CD4-positive, alpha-beta memory T cell (primary cell): Measurements from ENCODE around the gene ARFGAP1. TPM values are rescaled to one million over a fixed set of nuclear protein-coding genes. Genes with fewer than 3 reads are reported as not detected.

Experiments
- CTCF ChIA-PET: fragments of 350-600 bp; sonication (Branson Sonifier 250); formaldehyde crosslinking; loops from one replicate; lab custom pipeline; 2021; ENCODE audit warnings: inconsistent platforms; ENCODE audit not compliant: partially characterized antibody; lab: Charles Lee
- POLR2A ChIA-PET: fragments of 350-600 bp; sonication (Branson Sonifier 250); formaldehyde crosslinking; loops from one replicate; lab custom pipeline; 2021; ENCODE audit not compliant: partially characterized antibody; lab: Charles Lee
- DNase-seq, 5 donors: peaks; one replicate each; pipeline versions ENCODE4 v3.0.0 to v3.0.0-alpha.2; 2020 to 2022; ENCODE audit warnings: mixed read lengths in 1 of 5
- H3K27ac ChIP-seq: one replicate; pipeline ENCODE4 v1.7.0; 2013; ENCODE audit warnings: low read depth, low read length
- H3K27me3 ChIP-seq: 2 replicates; pipeline ENCODE4 v1.7.0; 2013; ENCODE audit warnings: mild to moderate bottlenecking, low read length, moderate library complexity; ENCODE audit not compliant: insufficient read depth
- H3K36me3 ChIP-seq: 2 replicates; pipeline ENCODE4 v1.7.0; 2013; ENCODE audit warnings: mild to moderate bottlenecking, low read length, moderate library complexity; ENCODE audit not compliant: insufficient read depth
- H3K4me1 ChIP-seq: 2 replicates; pipeline ENCODE4 v1.7.0; 2013; ENCODE audit warnings: mild to moderate bottlenecking, low read length, moderate library complexity; ENCODE audit not compliant: insufficient read depth
- H3K4me3 ChIP-seq, 2 donors: one replicate each; pipeline ENCODE4 v1.7.0; 2013; ENCODE audit warnings: low read length in 2 of 2, mild to moderate bottlenecking in 1 of 2
- H3K9me3 ChIP-seq, 2 donors: one replicate each; pipeline ENCODE4 v1.7.0; 2013; ENCODE audit warnings: low read length in 2 of 2, control low read depth in 1 of 2; ENCODE audit not compliant: control insufficient read depth in 1 of 2
- H3K27ac Mint-ChIP-seq, 7 donors: one replicate each; pipeline ENCODE4 v1.8.0; 2020 to 2021; ENCODE audit warnings: mixed read lengths in 7 of 7, mild to moderate bottlenecking in 6 of 7, inconsistent platforms in 3 of 7, moderate library complexity in 3 of 7
- H3K27me3 Mint-ChIP-seq, 2 donors: one replicate each; pipeline ENCODE4 v1.8.0; 2020 to 2021; ENCODE audit warnings: mixed read lengths in 2 of 2
- H3K36me3 Mint-ChIP-seq, 2 donors: one replicate each; pipeline ENCODE4 v1.8.0; 2020 to 2021; ENCODE audit warnings: mixed read lengths in 2 of 2, inconsistent platforms in 1 of 2, mild to moderate bottlenecking in 1 of 2
- H3K4me1 Mint-ChIP-seq, 4 donors: one replicate each; pipeline ENCODE4 v1.8.0; 2020 to 2021; ENCODE audit warnings: mixed read lengths in 4 of 4, mild to moderate bottlenecking in 1 of 4
- H3K4me3 Mint-ChIP-seq, 8 donors: one replicate each; pipeline ENCODE4 v1.8.0; 2020 to 2021; ENCODE audit warnings: mixed read lengths in 8 of 8, mild to moderate bottlenecking in 7 of 8, moderate library complexity in 6 of 8, inconsistent platforms in 3 of 8
- H3K9me3 Mint-ChIP-seq, 8 donors: one replicate each; pipeline ENCODE4 v1.8.0; 2020 to 2021; ENCODE audit warnings: mixed read lengths in 8 of 8, mild to moderate bottlenecking in 5 of 8, inconsistent platforms in 3 of 8, moderate library complexity in 1 of 8
- intact Hi-C: fragments of 100-400 bp; cut with micrococcal nuclease; formaldehyde crosslinking; loops from one replicate; pipeline ENCODE4 v1.15.1; 2023
- polyA plus RNA-seq, 2 donors: library from polyadenylated mRNA; unstranded; fragments of 300-500 nt; fragmentation: Illumina TruSeq; gene quantifications; one replicate each; pipeline ENCODE4 v1.2.3, GENCODE V29; 2021
- total RNA-seq, 2 experiments: library from RNA; stranded (reverse); gene quantifications; one replicate each; pipeline ENCODE4 v1.2.3, GENCODE V29; 2021

The ARFGAP1 gene
- total and polyA plus RNA-seq, 4 experiments from 2014 or later = 11.5 to 120 (median 69.4) TPM

DNA sequence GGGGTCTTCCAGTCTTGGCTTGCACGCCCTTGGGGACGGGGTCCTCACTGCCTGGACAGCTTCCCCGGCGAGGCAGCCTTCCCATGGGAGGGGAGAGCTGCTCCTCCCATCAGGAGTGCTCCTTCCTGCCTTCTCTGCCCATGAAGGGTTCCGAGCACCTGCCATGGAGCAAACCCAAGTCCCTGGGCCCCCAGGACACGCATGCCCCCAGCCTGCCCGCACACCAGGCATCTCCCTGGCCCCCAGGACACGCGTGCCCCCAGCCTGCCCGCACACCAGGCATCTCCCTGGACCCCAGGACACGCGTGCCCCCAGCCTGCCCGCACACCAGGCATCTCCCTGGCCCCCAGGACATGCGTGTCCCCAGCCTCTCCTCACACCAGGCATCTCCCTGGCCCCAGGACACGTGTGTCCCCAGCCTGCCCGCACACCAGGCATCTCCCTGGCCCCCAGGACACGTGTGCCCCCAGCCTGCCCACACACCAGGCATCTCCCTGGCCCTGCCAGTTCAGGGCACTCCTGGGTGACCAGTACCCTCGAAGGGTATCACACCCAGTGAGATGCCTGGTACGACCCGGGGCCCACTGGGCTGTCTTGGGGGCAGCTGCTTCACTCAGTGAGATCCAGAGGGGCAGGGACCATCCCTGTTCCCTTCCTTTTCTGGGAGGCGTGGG, 42.1 kb downstream of the ARFGAP1 start:
- Histone ChIP-seq H3K4me1 (no peaks in the 10 kb centered on the region), H3K27me3 (no peaks in the 10 kb centered on the region), H3K4me3 (no peak overlapping the region), H3K36me3 (no peaks in the 10 kb centered on the region), H3K27ac (no peak overlapping the region), H3K9me3 (no peaks in the 10 kb centered on the region)
- Mint-ChIP-seq H3K4me3 (no peak overlapping the region), H3K27me3 (peaks cover 2% of the 10 kb centered on the region in 2 donors), H3K9me3 (no peaks in the 10 kb centered on the region), H3K27ac (no peak overlapping the region), H3K4me1 (no peaks in the 10 kb centered on the region), H3K36me3 (no peaks in the 10 kb centered on the region)
- ChIA-PET POLR2A (no interaction called here), CTCF (no interaction called here)
- no peak for DNase-seq
- intact Hi-C loops = no loop called here

DNA sequence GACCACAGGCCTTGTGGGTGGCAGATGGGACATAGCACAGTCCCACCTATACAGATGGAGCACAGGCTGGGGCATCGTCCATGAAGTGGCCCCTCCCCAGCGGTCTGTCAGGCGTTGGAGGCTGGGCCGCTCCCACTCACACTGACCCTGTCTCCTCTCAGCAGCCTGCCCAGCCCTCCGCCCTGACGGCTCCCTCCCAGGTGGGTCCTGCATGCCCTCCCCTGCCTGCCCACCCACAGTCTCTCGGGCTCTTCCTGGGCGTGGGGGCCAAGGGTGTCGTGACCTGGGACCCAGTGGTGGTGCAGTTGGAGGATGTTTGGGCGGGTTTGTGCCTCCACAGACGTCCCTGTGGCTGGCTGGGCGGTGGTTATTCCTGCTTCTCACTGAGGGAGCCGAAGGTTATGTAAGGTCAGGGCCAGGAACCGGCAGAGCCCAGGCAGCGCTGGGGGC, 42.7 kb downstream of the ARFGAP1 start:
- POLR2A ChIA-PET = no interaction called here

DNA sequence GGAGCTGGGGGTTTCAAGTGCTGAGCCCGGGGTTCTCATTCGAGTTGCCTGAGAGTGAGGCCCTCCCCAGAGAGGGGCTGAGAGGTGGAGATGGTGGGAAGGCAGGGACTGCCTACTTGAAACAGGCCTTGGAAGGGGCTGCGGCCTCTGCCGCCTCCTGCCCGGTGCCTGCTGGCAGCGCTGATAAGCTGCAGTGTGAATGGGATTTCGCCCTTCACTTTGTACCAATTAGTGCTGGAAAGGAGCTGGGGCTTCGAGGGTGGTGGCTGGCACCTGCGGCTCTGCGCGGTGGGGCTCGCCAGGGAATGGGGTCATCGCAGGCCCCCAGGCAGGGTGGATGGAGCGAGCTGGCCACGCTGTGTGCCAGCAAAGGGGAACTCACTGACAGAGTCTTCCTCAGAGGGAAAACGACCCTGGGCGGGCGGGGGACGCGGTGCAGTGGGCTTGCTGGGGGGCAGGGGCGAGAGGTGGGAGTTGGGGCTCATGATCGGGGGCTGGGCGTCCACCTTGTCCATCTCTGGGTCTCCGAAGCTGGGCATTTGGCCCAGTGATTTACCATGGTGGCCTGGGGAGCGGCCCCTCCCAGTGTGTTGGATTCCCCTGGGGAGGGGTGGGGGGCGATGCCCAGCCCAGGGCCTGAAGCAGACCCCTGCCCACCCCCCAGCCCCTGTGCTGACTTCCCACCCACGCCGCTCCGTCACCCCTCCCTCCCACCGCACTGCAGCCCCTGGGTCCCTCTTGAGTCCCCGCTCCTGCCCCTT, 43.3 kb downstream of the ARFGAP1 start:
- Histone ChIP-seq H3K36me3 (no peaks in the 10 kb centered on the region), H3K4me3 (no peak overlapping the region), H3K4me1 (no peaks in the 10 kb centered on the region), H3K27me3 (no peaks in the 10 kb centered on the region), H3K9me3 (no peaks in the 10 kb centered on the region), H3K27ac (no peak overlapping the region)
- Mint-ChIP-seq H3K4me1 (no peaks in the 10 kb centered on the region), H3K4me3 (no peak overlapping the region), H3K27ac (no peak overlapping the region), H3K27me3 (peaks cover 0 to 2% of the 10 kb centered on the region in 2 donors), H3K9me3 (no peaks in the 10 kb centered on the region), H3K36me3 (no peaks in the 10 kb centered on the region)
- no peak for DNase-seq
- POLR2A ChIA-PET = no interaction called here
- CTCF ChIA-PET = no interaction called here
- intact Hi-C loops = no loop called here

More for the DNA sequence above, 42.7 kb downstream of the ARFGAP1 start:
- CTCF ChIA-PET = no interaction called here
- Mint-ChIP-seq H3K36me3 (no peaks in the 10 kb centered on the region), H3K27ac (no peak overlapping the region), H3K4me3 (no peak overlapping the region), H3K9me3 (no peaks in the 10 kb centered on the region), H3K4me1 (no peaks in the 10 kb centered on the region), H3K27me3 (peaks cover 2% of the 10 kb centered on the region in 2 donors)
- H3K4me3 ChIP-seq = no peak overlapping the region
- H3K27me3 ChIP-seq = no peaks in the 10 kb centered on the region
- no peaks in the 10 kb centered on the region for H3K36me3 ChIP-seq
- H3K4me1 ChIP-seq = no peaks in the 10 kb centered on the region
- H3K27ac ChIP-seq = no peak overlapping the region
- intact Hi-C loops = no loop called here
- no peak for DNase-seq
- H3K9me3 ChIP-seq = no peaks in the 10 kb centered on the region

DNA sequence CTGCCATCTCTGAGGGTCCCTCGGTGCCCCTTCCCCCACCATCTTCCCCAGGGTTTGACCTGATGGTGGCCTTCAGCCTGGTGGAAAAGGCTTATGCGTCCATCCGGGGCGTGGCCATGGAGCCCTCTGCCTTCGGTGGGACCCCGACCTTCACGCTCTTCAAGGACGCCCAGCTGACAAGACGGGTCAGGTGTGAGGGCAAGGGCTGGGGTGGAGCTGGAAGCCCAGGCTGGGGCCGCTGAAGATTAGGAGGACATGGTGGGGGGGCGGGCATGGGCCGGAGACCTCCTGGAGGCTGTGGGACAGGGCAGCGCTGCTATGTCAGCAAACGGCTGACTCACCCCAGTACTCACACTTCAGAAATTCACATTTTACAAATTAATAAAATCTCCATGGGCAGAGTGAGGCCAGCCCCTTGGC, 43.9 kb downstream of the ARFGAP1 start:
- Histone ChIP-seq H3K36me3 (no peaks in the 10 kb centered on the region), H3K4me3 (no peak overlapping the region), H3K9me3 (no peaks in the 10 kb centered on the region), H3K4me1 (no peaks in the 10 kb centered on the region), H3K27ac (no peak overlapping the region), H3K27me3 (no peaks in the 10 kb centered on the region)
- Mint-ChIP-seq H3K4me1 (no peaks in the 10 kb centered on the region), H3K36me3 (no peaks in the 10 kb centered on the region), H3K27me3 (peaks cover 0 to 2% of the 10 kb centered on the region in 2 donors), H3K27ac (no peak overlapping the region), H3K4me3 (no peak overlapping the region), H3K9me3 (no peaks in the 10 kb centered on the region)
- CTCF ChIA-PET = no interaction called here
- DNase-seq = no peak
- POLR2A ChIA-PET = no interaction called here
- intact Hi-C loops = no loop called here

DNA sequence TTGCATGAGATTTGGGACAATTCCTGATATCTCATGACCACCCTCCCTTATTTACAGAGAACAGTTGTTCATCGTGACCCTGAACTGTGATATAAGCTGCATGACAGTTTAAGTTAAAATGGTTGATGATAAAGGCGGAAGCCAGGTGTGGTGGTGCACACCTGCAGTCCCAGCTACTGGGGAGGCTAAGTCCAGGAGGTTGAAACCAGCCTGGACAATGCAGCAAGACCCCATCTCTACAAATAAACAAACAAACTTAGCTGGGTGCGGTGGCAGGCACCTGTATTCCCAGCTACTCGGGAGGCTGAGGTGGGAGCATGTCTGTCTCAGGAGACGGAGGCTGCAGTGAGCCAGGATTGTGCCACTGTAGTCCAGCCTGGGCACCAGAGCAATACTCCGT, 44.4 kb downstream of the ARFGAP1 start:
- CTCF ChIA-PET = no interaction called here
- H3K9me3 Mint-ChIP-seq = no peaks in the 10 kb centered on the region
- H3K4me1 Mint-ChIP-seq = no peaks in the 10 kb centered on the region
- Histone ChIP-seq H3K4me1 (no peaks in the 10 kb centered on the region), H3K36me3 (no peaks in the 10 kb centered on the region), H3K4me3 (no peak overlapping the region), H3K27ac (no peak overlapping the region), H3K9me3 (no peaks in the 10 kb centered on the region), H3K27me3 (no peaks in the 10 kb centered on the region)
- H3K36me3 Mint-ChIP-seq = no peaks in the 10 kb centered on the region
- no peak for DNase-seq
- intact Hi-C loops = no loop called here
- H3K27me3 Mint-ChIP-seq = peaks cover 0 to 2% of the 10 kb centered on the region in 2 donors
- H3K27ac Mint-ChIP-seq = no peak overlapping the region
- no peak overlapping the region for H3K4me3 Mint-ChIP-seq
- POLR2A ChIA-PET = no interaction called here

DNA sequence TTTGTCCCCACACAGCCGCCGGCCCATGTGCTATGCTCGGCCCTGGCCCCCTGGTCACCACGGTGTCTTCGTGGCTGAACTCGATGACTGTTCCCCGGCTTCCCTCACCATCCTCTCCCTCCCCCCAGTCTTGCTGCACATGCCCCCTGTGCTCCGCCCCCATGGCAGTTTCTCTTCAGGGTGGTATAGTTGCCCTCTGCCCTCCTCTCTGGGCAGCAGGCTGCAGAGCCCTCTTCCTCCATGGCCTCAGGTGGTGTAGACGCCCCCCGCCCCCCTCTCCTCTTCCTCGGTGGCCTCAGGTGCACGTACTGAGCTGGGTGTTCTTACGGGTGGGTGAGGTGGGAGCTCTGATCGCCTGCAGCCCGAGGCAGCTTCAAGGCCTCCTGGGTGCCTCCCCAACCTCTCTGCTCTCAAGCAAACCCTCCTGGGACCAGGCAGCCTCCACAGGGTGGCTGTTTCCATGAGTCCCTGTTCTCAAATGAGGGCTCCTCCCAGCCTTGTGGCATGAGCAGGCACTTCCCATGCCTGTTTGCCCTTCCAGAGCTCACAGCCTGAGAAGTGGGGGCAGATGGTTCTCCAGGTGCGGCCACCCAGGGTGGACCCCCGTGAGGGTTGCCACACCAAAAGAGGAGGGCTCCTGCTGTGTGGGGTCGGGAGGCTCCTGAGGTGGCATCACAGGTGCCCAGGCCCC, 45.1 kb downstream of the ARFGAP1 start:
- H3K4me1 ChIP-seq = no peaks in the 10 kb centered on the region
- H3K4me3 ChIP-seq = no peak overlapping the region
- Mint-ChIP-seq H3K27me3 (peaks cover 0 to 2% of the 10 kb centered on the region in 2 donors), H3K27ac (no peak overlapping the region), H3K36me3 (no peaks in the 10 kb centered on the region), H3K4me3 (no peak overlapping the region), H3K9me3 (no peaks in the 10 kb centered on the region), H3K4me1 (no peaks in the 10 kb centered on the region)
- ChIA-PET CTCF (no interaction called here), POLR2A (no interaction called here)
- intact Hi-C loops = no loop called here
- no peak for DNase-seq
- H3K9me3 ChIP-seq = no peaks in the 10 kb centered on the region
- H3K27ac ChIP-seq = no peak overlapping the region
- H3K36me3 ChIP-seq = no peaks in the 10 kb centered on the region
- no peaks in the 10 kb centered on the region for H3K27me3 ChIP-seq

DNA sequence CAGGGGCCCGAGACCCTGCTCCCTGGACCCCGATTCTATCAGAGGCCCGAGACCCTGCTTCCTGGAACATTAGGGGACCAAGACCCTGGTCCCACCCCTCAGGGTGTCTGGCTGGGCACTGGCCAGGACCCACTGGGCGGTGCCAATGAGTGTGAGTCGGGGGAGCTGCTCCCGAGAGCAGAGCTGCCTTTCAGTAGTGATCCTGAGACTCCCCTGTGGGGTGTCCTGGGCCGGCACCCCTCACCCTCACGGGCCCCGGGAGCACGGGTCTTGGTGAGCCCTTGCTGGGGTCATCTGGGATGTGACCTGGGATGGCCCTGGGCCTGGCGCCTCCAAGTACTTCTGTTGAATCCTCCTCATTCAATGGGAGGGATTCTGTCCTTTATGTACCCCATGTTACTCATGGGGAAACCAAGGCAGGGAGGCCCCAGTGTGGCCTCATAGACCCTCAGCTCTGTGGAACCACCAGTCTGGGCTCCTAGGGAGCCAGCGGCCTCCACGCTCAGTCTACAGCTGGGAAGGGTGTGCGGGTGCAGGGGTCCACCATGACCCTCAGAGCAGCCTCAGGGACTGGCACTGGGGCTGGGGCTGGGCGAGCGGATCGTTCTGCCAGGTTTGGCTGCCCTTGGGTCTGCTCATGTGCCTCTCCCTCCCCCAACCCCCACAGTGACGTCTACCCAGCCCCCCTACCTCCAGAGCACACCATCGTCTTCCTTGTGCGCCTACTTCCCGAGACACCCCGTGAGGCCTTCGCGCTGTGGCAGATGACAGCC, 46.0 kb downstream of the ARFGAP1 start:
- intact Hi-C loops = no loop called here
- Histone ChIP-seq H3K27me3 (no peaks in the 10 kb centered on the region), H3K27ac (no peak overlapping the region), H3K4me1 (no peaks in the 10 kb centered on the region), H3K9me3 (no peaks in the 10 kb centered on the region), H3K4me3 (no peak overlapping the region), H3K36me3 (no peaks in the 10 kb centered on the region)
- no peak overlapping the region for H3K27ac Mint-ChIP-seq
- H3K36me3 Mint-ChIP-seq = no peaks in the 10 kb centered on the region
- H3K4me3 Mint-ChIP-seq = no peak overlapping the region
- no peaks in the 10 kb centered on the region for H3K4me1 Mint-ChIP-seq
- peaks cover 3 to 4% of the 10 kb centered on the region in 2 donors for H3K27me3 Mint-ChIP-seq
- DNase-seq = no peak
- POLR2A ChIA-PET = no interaction called here
- CTCF ChIA-PET = no interaction called here
- no peaks in the 10 kb centered on the region for H3K9me3 Mint-ChIP-seq
